AG10803 (cell line): Measurements from ENCODE around the gene INSM2.

Source experiments
- DNase-seq: peaks from one replicate; pipeline ENCODE4 v3.0.0; 2010; ENCODE audit warnings: low read depth
- H3K4me3 ChIP-seq: 2 replicates; pipeline ENCODE4 v1.5.1; 2011; ENCODE audit warnings: mild to moderate bottlenecking, low read length, control low read depth
- TF ChIP-seq, protein P1 (sequence below): conservative IDR thresholded peaks from 2 replicates; pipeline ENCODE4 v1.5.1; 2011; ENCODE audit warnings: mild to moderate bottlenecking, low read length, control low read depth, inconsistent platforms

INSM2 gene

GRCh38 chr14:35533357-35534207, at the start of gene INSM2:
INSM2 (plus strand) TSS chr14:35534164; CDS start chr14:35534253, 89 bp downstream.
- DNase-seq, result peak; percentile 20
- H3K4me3 ChIP-seq, result peak within 1 kb of the TSS; percentile 58
- TF ChIP-seq, protein P1, sequence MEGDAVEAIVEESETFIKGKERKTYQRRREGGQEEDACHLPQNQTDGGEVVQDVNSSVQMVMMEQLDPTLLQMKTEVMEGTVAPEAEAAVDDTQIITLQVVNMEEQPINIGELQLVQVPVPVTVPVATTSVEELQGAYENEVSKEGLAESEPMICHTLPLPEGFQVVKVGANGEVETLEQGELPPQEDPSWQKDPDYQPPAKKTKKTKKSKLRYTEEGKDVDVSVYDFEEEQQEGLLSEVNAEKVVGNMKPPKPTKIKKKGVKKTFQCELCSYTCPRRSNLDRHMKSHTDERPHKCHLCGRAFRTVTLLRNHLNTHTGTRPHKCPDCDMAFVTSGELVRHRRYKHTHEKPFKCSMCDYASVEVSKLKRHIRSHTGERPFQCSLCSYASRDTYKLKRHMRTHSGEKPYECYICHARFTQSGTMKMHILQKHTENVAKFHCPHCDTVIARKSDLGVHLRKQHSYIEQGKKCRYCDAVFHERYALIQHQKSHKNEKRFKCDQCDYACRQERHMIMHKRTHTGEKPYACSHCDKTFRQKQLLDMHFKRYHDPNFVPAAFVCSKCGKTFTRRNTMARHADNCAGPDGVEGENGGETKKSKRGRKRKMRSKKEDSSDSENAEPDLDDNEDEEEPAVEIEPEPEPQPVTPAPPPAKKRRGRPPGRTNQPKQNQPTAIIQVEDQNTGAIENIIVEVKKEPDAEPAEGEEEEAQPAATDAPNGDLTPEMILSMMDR, result no peak

- no peak for DNase-seq
- H3K4me3 ChIP-seq, result no peak overlapping the region
- TF ChIP-seq, protein P1, result no peak
Observed at GRCh38 chr14:35492569-35493014, 41.4 kb upstream of the INSM2 start.

DNA sequence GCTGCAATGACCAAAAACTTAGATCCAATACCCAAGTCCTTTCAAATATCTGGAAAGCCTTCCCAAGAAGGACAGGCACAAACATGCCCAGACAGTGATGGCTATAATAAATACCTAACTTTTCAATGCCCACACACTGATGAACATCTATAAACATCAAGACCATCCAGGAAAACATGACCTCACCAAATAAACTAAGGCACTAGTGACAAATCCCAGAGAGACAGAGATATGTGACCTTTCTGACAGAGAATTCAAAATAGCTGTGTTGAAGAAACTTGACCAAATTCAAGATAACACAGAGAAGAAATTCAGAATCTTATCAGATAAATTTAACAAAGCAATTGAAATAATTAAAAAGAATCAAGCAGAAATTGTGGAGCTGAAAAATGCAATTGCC, 38.7 kb upstream of the INSM2 start:
- DNase-seq, result no peak
- no peak overlapping the region for H3K4me3 ChIP-seq
- TF ChIP-seq, protein P1, result no peak

DNA sequence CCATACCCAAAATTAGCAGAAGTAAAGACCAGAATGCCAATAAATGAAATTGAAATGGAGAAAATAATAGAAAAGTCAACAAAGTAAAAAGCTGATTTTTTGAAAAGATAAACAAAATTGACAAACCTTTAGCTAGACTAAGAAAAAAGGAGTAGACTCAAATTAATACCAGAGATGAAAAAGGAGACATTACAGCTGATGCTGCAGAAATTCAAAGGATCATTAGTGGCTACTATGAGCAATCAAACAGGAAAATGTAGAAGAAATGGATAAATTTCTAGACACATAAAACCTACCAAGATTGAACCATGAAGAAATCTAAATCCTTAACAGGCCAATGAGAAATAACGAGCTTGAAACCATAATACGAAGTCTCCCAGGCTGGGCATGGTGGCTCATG, 34.8 kb upstream of the INSM2 start:
- DNase-seq, result no peak
- TF ChIP-seq, protein P1, result no peak
- no peak overlapping the region for H3K4me3 ChIP-seq

DNA sequence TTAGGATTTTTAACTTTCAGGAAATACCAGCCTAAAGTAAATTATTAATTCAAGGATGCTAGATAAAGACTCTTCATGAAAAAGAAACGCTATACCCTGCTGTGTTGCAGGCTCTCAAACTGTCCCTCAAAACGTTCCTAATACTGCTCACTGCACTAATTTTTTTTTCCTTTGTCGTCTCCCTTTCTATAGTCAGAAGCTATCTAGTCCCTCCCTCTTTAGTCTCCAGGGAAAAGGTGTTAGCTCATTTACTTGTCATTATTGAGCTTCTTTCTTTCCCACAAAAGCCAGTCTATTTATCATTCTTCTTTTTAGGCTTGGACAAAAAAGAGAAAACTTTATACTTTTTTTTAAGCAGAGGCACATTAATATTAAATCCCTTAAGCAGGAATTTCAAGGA, 30.3 kb upstream of the INSM2 start:
- H3K4me3 ChIP-seq, result no peak overlapping the region
- no peak for DNase-seq
- TF ChIP-seq, protein P1, result no peak

- no peak for DNase-seq
- H3K4me3 ChIP-seq, result no peak overlapping the region
- TF ChIP-seq, protein P1, result no peak
Observed at GRCh38 chr14:35504260-35504659, 29.7 kb upstream of the INSM2 start.

DNA sequence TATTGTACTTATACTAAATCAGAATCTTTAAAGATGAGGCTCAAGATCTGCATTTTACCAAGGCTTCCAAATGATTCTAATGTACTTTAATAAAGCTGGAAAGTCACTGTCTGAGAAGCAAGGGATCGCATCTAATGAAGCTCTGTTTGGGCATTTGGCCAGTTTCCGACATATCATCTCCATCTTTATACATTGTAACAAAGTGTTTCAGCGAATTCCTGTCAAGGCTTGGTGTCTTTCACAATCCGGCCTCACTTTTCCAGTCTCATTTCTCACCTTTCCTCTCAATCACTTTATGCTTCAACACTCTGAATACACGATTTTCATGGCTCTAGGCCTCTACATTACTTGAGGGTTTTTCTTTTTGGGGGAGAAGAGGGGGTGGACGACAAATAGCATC, 27.5 kb upstream of the INSM2 start:
- no peak overlapping the region for H3K4me3 ChIP-seq
- TF ChIP-seq, protein P1, result no peak
- DNase-seq, result no peak
